GM12878 (cell line): ENCODE data around the gene SIRT7. TPM values are rescaled to one million over a fixed set of nuclear protein-coding genes. Genes with fewer than 3 reads are reported as not detected.

ENCODE experiments used
- CEBPB ChIP-seq, 2 experiments: fragments of 150-350 bp in 1 of 2; IDR thresholded peaks; 2 replicates each; pipeline ENCODE4 v1.6.1; 2012 to 2014; ENCODE audit warnings: low read depth in 2 of 2, low read length in 2 of 2, borderline replicate concordance in 1 of 2, inconsistent platforms in 1 of 2
- CEBPZ ChIP-seq: fragments of 150-350 bp; IDR thresholded peaks from 2 replicates; pipeline ENCODE4 v1.6.1; 2016; ENCODE audit warnings: low read depth, low read length
- CREM ChIP-seq: IDR thresholded peaks from 2 replicates; pipeline ENCODE4 v1.6.1; 2014; ENCODE audit warnings: antibody characterized with exemption, low read depth
- EGR1 ChIP-seq, 2 experiments: IDR thresholded peaks; 1 replicate in 1 of 2; 2 replicates in 1 of 2; pipeline ENCODE4 v1.6.1; 2011 to 2012; ENCODE audit warnings: low read depth in 2 of 2, low read length in 2 of 2, borderline replicate concordance in 1 of 2, mild to moderate bottlenecking in 1 of 2, moderate library complexity in 1 of 2
- EP300 ChIP-seq, 2 experiments: fragments of 150-350 bp in 1 of 2; IDR thresholded peaks; 2 replicates each; pipeline ENCODE4 v1.6.1; 2011 to 2012; ENCODE audit warnings: low read depth in 2 of 2, low read length in 2 of 2, borderline replicate concordance in 1 of 2, improper control_type of control experiment in 1 of 2, inconsistent platforms in 1 of 2; ENCODE audit not compliant: control insufficient read depth in 1 of 2
- HCFC1 ChIP-seq: fragments of 150-350 bp; IDR thresholded peaks from 2 replicates; pipeline ENCODE4 v1.6.1; 2014; ENCODE audit warnings: low read length
- HDAC2 ChIP-seq: fragments of 200-600 bp; sonication (generic); IDR thresholded peaks from 2 replicates; pipeline ENCODE4 v1.6.1; 2017
- IRF5 ChIP-seq: fragments of 450-650 bp; IDR thresholded peaks from 2 replicates; pipeline ENCODE4 v1.6.1; 2017; ENCODE audit warnings: borderline replicate concordance
- NRF1 ChIP-seq: conservative IDR thresholded peaks from 2 replicates; pipeline ENCODE4 v1.6.1; 2011; ENCODE audit warnings: mild to moderate bottlenecking, low read depth, low read length, improper control_type of control experiment
- POLR2A ChIP-seq: IDR thresholded peaks from 2 replicates; pipeline ENCODE4 v1.6.1; 2011; ENCODE audit warnings: low read depth, mild to moderate bottlenecking, low read length
- POLR2AphosphoS2 ChIP-seq: IDR thresholded peaks from 2 replicates; pipeline ENCODE4 v1.6.1; 2011; ENCODE audit warnings: low read depth, mild to moderate bottlenecking, low read length, improper control_type of control experiment, moderate library complexity
- POLR2AphosphoS5 ChIP-seq: IDR thresholded peaks from 2 replicates; pipeline ENCODE4 v1.6.1; 2011; ENCODE audit warnings: mild to moderate bottlenecking, low read length, inconsistent platforms
- RELB ChIP-seq: fragments of 450-650 bp; IDR thresholded peaks from 2 replicates; pipeline ENCODE4 v1.6.1; 2017; ENCODE audit warnings: low read depth, mild to moderate bottlenecking, moderate library complexity
- RFX5 ChIP-seq: IDR thresholded peaks from 2 replicates; pipeline ENCODE4 v1.6.1; 2011; ENCODE audit warnings: low read depth, low read length, improper control_type of control experiment
- RUNX3 ChIP-seq: IDR thresholded peaks from 2 replicates; pipeline ENCODE4 v1.6.1; 2012; ENCODE audit warnings: low read length, inconsistent platforms
- SIN3A ChIP-seq: IDR thresholded peaks from 2 replicates; pipeline ENCODE4 v1.6.1; 2012; ENCODE audit warnings: low read depth, low read length, improper control_type of control experiment
- TCF3 ChIP-seq: IDR thresholded peaks from 2 replicates; pipeline ENCODE4 v1.6.1; 2012; ENCODE audit warnings: low read depth, mild to moderate bottlenecking, low read length, borderline replicate concordance; ENCODE audit not compliant: insufficient read depth
- ZNF217 ChIP-seq: fragments of 450-650 bp; IDR thresholded peaks from 2 replicates; pipeline ENCODE4 v1.6.1; 2017; ENCODE audit warnings: antibody characterized with exemption, mild to moderate bottlenecking
- ZNF687 ChIP-seq: fragments of 450-650 bp; IDR thresholded peaks from 2 replicates; pipeline ENCODE4 v1.6.1; 2017; ENCODE audit warnings: mild to moderate bottlenecking, moderate library complexity
- polyA plus RNA-seq, 11 experiments: library from polyadenylated mRNA; depleted of rRNA in 4 of 11; unstranded in 6 of 11; stranded (reverse) in 5 of 11; fragments of >200 nt; fragmentation: Nextera tagmentation in 4 of 11; fragmentation: Illumina TruSeq in 1 of 11; extraction: Ambion mirVana in 4 of 11; extraction: Trizol in 1 of 11; gene quantifications; 1 replicate in 1 of 11; 2 replicates in 10 of 11; pipeline versions ENCODE4 v1.2.1 to v1.2.3, GENCODE V29; 2011 to 2016; ENCODE audit warnings: inconsistent platforms in 2 of 11, missing spikeins in 2 of 11, low read depth in 1 of 11
- total RNA-seq, 4 experiments: library from RNA; depleted of rRNA in 3 of 4; stranded (reverse); fragments of >200 nt in 3 of 4; fragmentation: Illumina TruSeq in 1 of 4; extraction: Trizol in 1 of 4; gene quantifications; 2 replicates each; pipeline versions ENCODE4 v1.2.1 to v1.2.3, GENCODE V29; 2013 to 2021

SIRT7 gene
- total and polyA plus RNA-seq, 10 of the 15 experiments (the other 5 are each of a cell fraction or from before 2014, with no cell fraction given), result 1.2 to 56.2 (median 22.7) TPM

GRCh38 chr17:81867170-81867990, 50.6 kb downstream of the SIRT7 start (continued):
- TF ChIP-seq EP300 (IDR thresholded peaks at IDR 0.05; ENCODE audit: borderline replicate concordance in 1 of 2, control insufficient read depth in 1 of 2, low read depth in 2 of 2, low read length in 2 of 2) (no peak), HDAC2 (no peak), NRF1 (no peak), ZNF217 (no peak), RFX5 (no peak), ZNF687 (no peak), POLR2AphosphoS5 (no peak; the same call in 1 of the 2 replicates), CEBPB (IDR thresholded peaks at IDR 0.05; ENCODE audit: borderline replicate concordance in 1 of 2, low read depth in 2 of 2, low read length in 2 of 2) (no peak), EGR1 (IDR thresholded peaks at IDR 0.05; ENCODE audit: borderline replicate concordance in 1 of 2, low read depth in 2 of 2, low read length in 2 of 2) (no peak), HCFC1 (no peak), CEBPZ (no peak), TCF3 (peak; percentile 81; the same call in 1 of the 2 replicates), RUNX3 (no peak; the same call in 1 of the 2 replicates), CREM (0 out of 2 replicates have a peak, but pooled peaks have one; percentile 3), RELB (no peak), POLR2AphosphoS2 (peak; percentile 82; the same call in 1 of the 2 replicates), POLR2A (peak; percentile 53), IRF5 (no peak), SIN3A (no peak)
